Ecto neural progenitor cell (in vitro differentiated cells): ENCODE data around the gene SLC35F6.
"Not testable (repeated sequence)": the region's sequence is repeated elsewhere in the genome, so short reads cannot be mapped to it uniquely, and the experiment has no call there.

ENCODE experiments used
- DNase-seq: peaks from one replicate; pipeline ENCODE4 v3.0.0-alpha.2; 2018; ENCODE audit warnings: low spot score

Gene SLC35F6

DNA sequence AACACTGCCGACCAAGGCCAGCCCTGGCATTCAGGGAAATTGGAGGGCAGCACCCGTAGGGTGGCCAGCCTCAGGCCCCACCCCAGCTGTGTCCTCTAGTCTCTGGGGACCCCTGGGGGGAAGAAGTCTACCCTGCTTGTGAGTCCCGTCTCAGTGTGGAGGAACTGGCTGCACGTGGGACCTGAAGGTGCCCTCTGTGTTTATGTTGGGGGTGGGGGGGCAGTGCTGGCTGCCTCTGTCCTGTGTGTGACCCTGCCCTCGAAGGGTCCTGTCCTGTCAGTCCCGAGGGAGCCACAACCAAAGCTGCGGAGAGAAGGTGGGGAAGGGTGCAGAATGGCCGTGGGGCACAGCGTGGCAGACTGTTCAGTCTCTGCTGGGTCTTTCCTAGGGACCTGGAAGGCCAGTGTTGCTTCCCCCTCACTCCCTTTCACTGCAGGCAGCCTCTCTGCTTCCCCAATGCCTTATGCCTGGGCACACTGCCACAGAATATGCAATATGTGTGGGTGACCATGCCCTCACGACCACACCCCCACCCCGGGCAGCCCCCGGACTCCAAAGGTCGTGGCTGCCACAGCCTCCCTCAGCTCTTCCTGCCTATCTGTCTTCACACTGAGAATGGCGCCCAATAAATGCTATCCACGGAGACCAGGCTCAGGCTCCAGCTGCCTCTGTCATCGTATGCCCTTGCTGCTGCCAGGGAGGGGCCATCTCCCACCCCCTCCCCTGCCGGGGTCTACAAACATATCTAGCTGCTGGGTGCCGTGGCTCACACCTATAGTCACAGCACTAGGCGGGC is 33.3 kb upstream of the SLC35F6 start:
- no peak for DNase-seq

DNA sequence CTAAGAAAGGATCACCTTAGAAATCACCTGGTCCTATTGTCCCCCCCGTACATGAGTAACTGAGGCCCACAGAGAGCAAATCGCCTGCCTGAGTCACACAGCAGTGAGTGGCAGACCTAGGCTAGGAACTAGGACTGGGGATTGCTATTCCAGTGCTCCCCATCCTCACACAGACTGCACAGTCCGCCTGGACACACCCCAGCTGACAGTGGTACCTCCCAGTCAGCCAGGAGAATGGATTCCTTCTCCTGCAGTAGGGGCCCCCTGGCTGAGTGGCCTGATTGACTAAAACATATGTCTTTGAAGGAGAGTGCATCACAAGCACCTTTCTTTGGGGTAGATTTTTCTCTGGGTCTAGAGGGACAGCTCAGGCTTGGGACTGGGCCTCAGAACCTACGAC is 32.4 kb upstream of the SLC35F6 start:
- no peak for DNase-seq

DNA sequence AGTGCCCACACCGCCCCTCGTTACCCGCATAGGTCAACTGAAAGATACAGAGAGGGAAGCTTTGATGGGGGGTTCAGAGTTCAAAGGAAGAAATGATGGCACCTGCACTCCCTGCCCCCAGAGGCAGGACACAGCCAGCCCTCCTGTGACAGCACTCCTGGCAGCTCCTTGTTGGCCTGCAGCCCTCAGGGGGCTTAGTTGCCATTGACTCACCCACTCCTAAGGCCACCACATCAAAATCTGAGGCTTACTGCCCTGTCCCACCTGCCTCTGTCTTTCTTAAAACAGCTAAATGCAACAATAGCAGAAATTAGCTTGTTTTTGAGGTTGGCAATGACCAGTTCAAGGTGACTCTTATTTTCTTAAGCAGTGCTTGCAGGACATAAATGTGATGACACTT is 31.6 kb upstream of the SLC35F6 start:
- no peak for DNase-seq

DNA sequence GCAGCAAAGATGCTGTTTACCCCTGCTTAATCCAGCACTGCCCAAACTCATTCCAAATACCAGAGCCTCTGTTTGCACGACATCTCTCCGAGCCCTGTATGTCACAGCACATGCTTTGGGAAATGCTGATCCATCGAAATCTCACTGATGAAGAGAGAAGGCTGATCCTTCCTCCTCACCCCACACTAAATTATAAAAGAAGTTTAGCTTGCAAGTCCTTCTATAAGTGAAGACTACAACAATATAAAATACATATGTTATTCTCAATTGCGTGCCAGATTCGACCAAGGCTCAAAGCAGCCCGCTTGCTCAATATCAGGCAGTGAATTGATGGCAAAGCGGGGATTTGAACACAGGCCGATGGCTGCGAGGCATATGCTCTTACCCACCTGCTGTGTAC is 30.7 kb upstream of the SLC35F6 start:
- DNase-seq, result no peak

DNA sequence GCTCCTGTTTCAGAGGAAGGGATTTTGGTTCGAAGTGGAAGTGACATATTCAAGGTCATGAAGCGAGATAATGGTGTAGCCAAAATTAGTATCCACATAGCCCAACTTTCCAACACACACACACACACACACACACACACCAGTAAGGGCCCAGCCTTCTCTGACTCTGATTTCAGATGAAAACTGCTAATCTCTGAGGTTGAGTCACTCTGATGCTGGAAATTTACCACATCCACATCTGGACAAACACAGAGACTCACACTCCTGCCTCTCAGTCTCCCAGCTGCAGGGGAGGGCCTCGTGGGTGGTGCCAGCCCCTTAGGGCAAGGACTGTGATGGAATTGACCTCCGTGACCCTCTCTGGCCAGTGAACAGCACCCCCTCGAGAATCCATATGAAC is 29.0 kb upstream of the SLC35F6 start:
- no peak for DNase-seq

DNA sequence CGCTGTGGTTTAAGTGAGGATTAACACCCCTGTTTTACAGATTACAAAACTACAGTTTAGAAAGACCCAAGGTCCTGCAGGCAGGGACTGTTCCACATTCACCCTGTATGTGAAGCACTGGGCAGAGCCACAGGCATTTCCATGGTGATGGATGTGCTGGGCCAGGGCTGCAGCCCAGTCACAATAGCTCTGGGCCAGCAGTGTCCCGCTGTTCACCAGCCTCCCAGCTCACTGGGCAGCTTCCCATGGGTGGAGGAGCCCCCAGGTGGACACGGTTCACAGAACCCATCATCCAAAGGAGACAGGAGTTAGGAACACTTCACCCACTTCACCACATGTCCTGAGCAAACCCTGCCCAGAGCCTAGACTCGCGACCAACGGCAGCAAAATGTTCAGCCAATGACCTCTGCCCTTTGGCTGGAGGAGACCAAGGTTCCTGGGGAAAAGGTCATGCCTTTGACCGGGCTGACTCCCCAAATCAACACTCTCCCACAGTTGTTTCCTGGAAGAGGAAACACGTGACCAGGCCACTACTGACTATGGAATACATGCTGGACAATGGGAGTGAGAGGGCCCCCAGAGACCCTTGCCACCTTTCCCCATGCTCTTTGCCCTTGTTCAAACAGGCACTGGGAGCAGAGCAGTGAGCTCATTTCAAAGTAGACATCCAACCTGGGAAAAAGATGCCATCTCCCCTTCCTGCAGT is 28.0 kb upstream of the SLC35F6 start:
- DNase-seq, result no peak

DNA sequence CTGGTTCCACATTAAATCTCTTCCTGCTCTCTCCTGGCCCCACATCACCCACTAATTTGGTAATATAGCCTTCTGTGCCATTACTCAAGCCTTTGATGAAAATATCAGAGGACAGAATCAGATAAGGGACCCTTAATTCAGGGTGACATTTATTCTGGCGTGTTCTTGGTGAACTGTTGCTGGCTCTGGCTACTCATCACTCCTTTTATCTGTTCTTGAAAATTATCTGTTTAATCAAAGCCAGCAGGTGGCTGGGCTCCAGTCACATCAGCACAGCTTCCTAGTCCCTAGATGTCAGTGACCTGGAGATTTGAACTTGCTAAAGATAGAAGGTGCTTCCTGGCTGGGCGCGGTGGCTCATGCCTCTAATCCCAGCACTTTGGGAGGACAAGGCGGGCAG is 26.9 kb upstream of the SLC35F6 start:
- no peak for DNase-seq

DNA sequence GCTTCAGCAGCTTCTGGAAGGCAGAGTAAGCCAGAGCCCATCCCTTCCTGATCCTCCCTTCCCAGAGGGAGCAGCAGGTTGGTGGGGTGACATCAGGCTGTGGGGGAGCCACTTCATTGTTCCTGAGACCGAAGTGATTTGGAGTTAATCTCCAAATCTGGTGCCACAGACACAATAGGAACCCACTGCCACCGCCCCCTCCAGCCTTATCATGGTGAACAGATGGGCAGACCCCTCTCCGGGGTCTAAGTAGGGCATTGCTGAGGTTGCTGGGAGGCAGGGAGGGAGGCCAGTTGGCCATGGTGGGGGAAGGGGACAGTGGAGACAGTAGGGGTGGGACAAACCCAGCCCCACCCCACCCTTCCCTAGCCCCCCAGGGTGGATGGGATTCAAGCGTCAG is 25.6 kb upstream of the SLC35F6 start:
- no peak for DNase-seq

DNA sequence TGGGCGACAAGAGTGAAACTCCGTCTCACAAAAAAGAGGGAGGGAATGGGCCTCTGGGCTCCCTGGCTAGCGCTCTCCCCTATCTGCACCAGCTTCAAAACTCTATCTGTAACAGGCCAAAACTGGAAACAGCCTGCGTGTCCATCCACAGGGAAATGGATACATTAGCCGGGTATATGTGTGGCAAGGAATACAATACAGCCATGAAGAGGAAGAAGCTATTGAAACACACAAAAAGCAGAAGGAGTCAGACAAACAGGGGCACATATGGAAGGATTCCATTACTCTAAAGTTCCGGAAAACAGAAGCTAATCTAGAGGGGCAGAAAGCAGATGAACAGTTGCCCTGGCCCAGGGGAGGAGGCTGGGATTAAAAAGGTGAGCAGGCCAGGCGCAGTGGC is 24.6 kb upstream of the SLC35F6 start:
- DNase-seq, result no peak

DNA sequence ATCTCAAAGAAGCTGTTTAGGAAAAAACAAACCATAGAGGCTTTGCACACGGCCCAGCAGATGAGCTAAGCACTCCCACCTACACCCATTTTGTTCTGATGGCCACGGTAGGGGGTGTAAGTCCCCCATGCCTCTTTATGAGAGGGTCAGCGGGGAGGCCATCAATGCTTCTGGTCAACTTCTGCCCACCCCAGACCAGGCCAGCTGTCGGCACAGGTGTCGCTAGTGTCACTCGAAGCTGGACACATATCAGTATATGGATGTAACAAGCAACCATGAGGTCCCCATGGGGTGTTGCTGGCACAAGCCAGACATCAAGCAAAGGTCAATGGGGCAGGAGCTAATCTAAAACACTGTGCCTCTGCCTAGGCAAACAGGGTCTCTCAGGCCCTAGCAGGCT is 23.7 kb upstream of the SLC35F6 start:
- DNase-seq, result no peak

DNA sequence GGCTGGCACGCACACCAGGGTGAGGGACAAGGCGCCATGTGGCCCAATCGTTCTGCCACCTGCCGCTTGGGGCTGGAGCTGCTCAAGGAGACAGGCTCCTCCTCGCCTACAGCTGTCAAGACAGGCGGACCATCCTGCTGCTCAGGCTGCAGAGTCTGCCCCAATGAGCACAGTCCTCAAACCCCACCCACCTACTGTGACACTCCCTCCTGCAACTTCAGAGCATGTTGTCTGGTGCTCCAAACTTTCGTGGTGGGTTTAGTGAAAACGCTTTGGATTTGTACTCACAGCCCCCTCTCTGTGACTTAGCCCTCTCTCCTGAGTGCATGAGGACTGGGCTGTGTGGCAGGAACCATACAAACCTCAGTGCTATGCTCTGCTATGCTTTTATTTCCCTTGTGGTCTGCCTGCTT is 23.2 kb upstream of the SLC35F6 start:
- peak; percentile 62 for DNase-seq

DNA sequence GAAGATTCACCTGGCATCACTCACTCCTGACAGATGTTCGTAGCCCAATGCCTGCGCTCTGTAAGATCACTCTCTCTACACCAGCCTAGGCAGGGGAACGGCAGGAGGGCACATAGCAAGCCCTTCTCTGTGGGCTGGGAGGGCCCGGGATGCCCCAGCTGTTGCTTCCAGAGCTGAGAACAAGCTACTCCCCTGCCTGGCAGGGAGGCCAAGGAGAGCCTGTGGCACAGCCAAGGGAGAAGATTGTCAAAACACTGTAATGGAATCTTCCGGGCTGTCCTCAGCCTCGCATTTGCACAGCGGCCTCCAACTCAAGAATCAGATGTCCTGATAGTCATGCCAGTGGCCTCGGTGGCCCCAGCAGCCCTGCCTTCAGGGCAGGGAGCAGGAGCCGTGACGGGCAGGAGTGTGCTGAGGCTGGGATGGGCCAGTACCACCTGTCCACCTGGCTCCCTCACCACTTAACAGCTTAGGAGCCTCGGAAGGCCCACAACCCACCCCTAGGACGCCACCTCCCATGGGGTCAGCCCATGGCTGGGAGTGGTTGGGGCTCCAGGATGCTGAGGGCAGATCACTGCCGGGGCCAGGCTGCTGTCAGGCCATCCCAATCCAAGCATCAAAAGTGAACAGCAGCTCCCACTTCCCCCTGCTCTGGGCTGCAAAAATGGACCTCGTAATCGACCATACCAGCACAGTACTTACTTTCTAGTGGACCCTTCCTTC is 21.9 kb upstream of the SLC35F6 start:
- DNase-seq, result no peak

DNA sequence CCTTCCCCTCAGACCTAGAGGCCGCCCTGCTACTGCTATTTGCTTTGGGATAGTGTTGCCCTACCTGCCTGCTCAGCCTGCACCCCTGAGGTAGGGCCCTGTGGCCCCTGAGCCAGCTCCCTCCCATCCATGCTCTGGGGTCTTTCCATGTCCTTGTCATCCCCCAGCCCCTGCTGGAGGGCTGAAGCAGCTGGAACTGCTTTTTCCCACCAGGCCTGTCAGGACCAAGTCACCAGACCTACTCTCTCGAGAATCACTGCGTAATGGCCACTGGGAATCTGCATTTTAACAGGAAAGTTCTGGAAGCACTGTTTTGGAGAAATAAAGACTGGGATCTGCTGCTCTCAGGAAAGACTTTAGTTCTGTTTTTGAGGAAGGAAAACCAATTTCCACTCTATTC is 20.2 kb upstream of the SLC35F6 start:
- DNase-seq, result no peak

DNA sequence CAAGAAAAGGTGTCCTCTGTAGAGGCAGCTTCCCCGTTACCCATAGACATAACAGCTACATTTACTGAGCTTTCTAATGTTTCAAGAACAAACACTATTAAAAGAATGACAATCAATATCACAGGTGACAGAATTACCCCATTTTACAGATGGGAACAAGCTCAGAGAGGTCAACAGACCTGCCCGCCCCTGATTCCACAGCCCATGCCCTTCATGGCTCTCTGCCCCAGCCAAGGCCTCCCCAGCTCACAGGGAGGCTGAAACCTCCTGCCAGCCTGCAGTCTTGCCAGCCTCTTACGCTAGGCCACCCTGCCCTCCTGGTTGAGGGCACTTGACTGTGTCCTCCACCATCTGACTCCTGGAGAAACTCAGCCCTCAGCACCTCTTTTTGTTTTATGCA is 19.1 kb upstream of the SLC35F6 start:
- DNase-seq, result no peak

DNA sequence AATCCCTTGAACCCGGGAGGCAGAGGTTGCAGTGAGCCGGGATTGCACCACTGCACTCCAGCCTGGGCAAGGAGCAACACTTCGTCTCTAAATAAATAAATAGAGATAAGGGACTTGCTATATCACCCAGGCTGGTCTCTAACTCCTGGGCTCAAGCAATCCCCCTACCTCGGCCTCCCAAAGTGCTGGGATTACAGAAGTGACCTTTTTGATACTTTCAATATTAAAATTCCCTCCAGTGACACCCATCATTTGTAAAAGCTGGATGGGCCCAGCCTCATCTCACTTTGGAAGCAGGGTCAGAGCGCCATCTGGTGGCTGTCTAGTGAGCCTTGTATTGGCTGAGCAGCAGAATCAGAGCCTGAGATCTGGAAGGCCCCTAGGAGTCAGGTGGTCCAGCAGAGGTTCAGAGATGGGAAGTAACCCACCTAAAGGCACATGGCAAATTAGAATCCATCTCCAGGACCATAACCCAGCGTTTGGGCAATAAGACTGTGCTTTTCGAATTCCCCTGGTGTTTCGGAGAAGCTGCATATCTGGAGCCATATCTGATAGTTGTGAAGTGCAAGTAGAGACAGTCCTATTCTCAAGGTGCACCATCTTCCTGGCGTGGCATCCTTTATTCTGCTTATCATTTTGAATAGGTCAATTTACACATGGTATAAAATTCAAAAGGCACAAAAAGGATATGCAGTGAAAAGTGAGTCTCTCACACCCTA is 18.3 kb upstream of the SLC35F6 start:
- peak; percentile 88 for DNase-seq

DNA sequence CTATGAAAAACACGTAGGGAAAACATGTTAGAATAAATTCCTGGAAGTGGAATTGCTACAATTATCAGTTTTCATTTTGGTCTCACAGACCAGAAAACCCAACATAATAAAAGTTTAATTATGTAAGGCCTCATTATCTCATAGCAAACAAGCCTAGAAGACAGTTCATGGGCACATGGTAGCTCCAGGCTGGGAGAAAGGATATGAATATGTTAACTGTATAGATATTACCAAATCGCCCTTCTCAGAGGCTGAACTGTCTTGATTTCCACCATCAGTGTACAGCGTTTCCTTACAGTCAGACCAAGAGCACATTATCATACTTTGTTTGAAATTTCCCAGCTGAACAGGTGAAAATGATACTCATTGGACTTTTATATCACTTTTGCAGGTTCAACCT is 17.1 kb upstream of the SLC35F6 start:
- no peak for DNase-seq

DNA sequence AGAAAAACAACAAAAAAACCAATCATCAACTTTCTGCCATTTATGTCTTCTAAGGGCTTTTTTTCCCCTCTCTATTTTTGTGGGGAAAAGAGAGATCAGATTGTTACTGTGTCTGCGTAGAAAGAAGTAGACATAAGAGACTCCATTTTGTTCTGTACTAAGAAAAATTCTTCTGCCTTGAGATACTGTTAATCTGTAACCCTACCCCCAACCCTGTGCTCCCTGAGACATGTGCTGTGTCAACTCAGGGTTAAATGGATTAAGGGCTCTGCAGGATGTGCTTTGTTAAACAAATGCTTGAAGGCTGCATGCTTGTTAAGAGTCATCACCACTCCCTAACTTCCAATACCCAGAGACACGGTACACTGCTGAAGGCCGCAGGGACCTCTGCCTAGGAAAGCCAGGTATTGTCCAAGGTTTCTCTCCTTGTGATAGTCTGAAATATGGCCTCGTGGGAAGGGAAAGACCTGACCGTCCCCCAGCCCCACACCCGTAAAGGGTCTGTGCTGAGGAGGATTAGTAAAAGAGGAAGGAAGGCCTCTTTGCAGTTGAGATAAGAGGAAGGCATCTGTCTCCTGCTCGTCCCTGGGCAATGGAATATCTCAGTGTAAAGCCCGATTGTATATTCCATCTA is 14.2 kb upstream of the SLC35F6 start:
- DNase-seq, result not testable (repeated sequence)

DNA sequence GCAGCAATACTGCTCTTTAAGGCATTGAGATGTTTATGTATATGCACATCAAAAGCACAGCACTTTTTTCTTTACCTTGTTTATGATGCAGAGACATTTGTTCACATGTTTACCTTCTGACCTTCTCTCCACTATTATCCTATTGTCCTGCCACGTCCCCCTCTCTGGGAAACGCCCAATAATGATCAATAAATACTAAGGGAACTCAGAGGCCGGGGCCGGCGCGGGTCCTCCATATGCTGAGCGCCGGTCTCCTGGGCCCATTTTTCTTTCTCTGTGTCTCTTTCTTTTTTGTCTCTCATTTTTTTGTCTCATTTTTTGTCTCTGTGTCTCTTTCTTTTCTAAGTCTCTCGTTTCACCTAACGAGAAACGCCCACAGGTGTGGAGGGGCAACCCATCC is 13.6 kb upstream of the SLC35F6 start:
- DNase-seq, result not testable (repeated sequence)

DNA sequence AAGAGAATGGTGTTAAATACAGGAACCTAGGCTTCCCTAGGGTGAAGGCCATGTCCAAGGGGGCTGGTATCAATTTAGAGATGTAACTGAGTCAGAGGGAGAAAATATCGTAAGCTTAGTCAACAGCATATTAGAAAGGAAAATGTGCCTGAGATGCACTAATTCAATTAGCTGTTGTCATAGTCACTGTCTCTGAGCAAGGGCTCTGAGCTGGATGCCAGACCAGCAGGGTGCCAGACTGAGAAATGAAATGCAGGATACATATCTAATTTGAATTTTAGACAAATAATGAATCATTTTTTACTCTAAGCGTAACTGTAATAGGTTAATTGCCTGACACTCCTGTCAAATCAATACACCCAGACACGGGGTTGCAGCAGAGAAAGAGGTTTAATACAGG is 11.4 kb upstream of the SLC35F6 start:
- no peak for DNase-seq

DNA sequence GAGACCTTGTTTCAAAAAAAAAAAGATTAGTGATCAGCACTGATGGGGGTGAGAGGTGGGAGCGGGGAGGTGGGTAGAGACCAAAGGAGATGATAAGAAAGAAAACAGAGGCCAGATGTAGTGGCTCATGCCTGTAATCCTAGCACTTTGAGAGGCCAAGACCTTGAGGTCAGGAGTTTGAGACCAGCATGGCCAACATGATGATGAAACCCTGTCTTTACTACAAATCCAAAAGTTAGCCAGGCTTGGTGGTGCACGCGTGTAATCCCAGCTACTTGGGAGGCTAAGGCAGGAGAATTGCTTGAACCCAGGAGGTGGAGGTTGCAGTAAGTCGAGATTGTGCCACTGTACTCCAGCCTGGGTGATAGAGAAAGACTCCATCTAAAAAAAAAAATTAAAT is 9.5 kb upstream of the SLC35F6 start:
- DNase-seq, result no peak

DNA sequence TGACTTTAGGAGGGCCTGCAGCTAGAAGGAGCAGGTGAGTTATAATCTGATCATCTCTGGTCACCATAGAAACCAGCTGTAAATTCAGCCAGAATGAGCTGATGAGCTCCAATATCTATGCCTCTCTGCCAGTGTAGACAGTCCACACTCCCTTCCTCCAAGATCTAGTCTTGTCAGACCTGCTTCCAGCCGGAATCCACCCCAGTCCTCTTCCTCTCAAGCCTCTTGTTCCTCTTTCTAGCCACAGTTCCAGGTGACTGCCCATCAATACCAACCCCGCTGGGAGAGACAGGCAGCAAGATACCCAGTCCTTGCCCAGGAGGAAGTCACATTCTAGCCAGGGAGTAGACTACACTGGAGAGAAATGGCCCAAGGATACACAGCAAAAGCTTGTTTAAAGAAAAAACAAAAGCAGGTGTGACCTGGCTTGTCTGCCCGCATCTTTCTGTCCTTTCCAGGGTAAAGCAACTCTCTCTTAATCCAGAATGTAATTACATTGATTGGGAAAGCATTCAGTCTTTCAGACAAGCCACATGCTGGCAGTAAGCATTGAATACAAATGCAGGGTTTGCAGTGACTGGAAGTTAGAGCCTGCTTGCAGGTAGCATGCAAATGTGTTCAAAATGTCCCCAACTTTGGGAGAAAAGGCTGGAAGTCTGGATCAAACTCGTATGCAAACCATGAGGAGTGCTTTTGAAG is 9.0 kb upstream of the SLC35F6 start:
- no peak for DNase-seq
